ENCODE results near the gene C1orf94.
"Not testable (repeated sequence)": the region's sequence is repeated elsewhere in the genome, so short reads cannot be mapped to it uniquely, and the experiment has no call there.

Gene C1orf94

GRCh38 chr1:34164771-34165391, 11.8 kb upstream of the C1orf94 start, which contains the start of gene CSMD2:
TSS of gene CSMD2 (minus strand) at chr1:34165230. CDS start at chr1:34165097, 133 bp downstream.
- DNase-seq (ENCODE audit: low read depth in 2 of 2), result no peak

GRCh38 chr1:34165422-34165921, 11.2 kb upstream of the C1orf94 start:
- no peak for DNase-seq (ENCODE audit: low read depth in 2 of 2)

DNA sequence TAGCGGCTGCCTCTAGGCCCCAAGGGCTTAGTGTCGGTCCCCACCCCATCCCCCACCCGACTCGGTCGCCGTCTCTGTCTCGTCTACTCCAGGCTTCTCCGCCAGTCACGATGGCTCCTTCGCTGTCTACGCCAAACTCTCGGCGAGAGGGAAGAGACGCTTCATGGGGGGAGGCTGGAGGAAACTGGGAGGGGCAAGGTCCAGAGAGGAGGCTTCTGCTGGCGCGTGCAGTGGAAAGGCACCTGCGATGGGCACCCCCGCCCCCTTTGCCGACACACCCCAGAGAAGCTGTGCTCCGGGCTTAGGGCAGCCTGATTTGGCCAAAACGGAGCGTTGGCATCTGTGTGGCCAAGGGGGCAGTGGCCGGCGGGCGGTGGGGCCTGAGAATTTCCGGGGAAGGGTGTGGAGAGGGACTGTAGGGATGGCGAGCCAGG, 10.5 kb upstream of the C1orf94 start:
- no peak for DNase-seq (ENCODE audit: low read depth in 2 of 2)

GRCh38 chr1:34166625-34167361, 9.9 kb upstream of the C1orf94 start:
- no peak for DNase-seq (ENCODE audit: low read depth in 2 of 2)

GRCh38 chr1:34167389-34167788, 9.3 kb upstream of the C1orf94 start:
- no peak for DNase-seq (ENCODE audit: low read depth in 2 of 2)

DNA sequence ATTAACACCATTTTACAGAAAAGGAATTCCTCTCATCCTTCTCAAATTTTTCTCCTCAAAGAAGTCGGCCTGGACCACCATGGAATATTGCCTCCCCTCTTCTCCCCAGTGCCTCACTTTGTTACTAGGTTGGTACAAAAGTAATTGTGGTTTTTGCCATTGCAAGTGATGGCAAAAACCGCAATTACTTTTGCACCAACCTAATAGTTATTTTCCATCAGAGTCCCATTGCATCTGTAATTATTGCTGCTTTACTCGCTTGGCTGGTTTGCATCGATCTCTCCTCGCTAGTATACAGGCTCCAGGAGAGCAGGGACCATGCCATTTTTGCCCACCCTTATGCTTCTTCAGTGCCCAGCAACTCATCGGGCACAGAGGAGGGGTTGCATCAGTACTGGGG, 963 bp upstream of the C1orf94 start:
- DNase-seq (ENCODE audit: low read depth in 2 of 2), result no peak

- no peak for DNase-seq (ENCODE audit: low read depth in 2 of 2)
These were observed 1.4 kb downstream of the C1orf94 start for GRCh38 chr1:34178072-34178471.

DNA sequence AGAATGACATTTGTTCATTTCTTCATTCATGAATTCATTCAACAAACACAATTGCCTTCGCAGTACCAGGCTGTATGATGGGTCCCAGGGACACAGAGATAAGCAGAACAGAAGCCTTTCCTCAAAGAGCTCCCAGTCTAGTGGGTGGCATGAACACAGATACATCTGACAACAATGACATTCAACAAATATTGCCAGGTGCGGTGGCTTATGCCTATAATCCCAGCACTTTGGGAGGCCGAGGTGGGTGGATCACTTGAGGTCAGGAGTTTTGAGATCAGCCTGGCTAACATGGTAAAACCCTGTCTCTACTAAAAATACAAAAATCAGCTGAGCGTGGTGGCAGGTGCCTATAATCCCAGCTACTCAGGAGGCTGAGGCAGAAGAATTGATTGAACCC, 6.7 kb downstream of the C1orf94 start:
- not testable (repeated sequence) for DNase-seq (ENCODE audit: low read depth in 2 of 2)

GRCh38 chr1:34186741-34187494, 10.2 kb downstream of the C1orf94 start:
- DNase-seq (ENCODE audit: low read depth in 2 of 2), result no peak

DNA sequence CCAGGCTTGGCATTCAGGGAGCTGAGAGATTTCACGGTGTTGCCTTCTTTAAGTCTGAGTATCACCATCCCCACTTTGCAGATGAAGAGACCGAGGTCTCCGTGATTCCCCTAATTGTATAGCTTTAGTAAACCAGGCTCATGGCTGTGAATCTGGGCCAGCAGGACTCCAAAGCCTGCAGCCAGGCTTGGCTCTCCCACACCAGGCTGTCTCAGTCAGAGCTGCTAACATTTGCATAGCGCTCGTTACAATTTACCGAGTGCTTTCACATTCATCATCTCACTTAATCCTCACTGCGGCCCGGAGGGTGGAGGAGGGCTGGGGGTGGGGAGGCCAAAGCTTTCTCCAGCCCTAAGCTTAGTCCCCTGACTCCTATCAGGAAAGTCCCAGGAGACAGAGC, 11.7 kb downstream of the C1orf94 start:
- no peak for DNase-seq (ENCODE audit: low read depth in 2 of 2)

DNA sequence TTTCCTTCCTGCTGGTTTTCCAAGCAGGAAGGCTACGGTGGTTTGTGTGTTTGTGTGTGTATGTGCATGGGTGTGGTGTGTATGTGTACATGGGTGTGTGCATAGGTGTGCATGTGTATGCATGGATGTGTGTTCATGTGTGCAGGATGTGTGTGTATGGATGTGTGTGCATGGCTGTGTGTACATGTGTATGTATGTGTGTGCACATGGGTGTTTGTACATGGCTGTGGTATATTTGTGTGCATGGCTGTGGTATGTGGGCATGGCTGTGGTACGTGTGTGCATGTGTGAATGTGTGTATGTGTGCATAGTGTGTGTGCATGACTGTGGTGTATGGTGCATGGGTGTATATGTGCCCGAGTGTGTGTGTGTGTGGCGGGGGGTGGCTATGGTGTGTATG, 12.3 kb downstream of the C1orf94 start:
- no peak for DNase-seq (ENCODE audit: low read depth in 2 of 2)

DNA sequence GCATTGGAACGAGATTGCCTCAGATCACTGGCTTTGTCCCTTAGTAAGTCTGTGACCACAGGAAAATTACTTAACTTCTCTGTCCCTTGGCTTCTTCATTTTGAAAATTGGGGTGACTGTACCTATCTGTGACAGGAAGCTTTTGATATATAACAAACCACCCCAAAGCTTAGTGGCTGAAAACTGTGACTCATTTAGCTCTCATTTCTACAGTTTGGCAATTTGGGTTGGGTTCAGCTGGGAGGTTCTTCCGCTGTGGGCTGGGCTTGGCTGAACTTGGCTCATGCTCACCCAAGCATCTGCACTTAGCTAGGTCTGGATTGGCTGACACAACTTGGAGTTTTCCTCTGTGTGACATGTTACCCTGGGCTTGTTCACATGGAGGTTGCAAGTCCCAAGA, 14.0 kb downstream of the C1orf94 start:
- no peak for DNase-seq (ENCODE audit: low read depth in 2 of 2)

GRCh38 chr1:34192621-34193020, 15.9 kb downstream of the C1orf94 start:
- no peak for DNase-seq (ENCODE audit: low read depth in 2 of 2)

GRCh38 chr1:34199927-34200326, 23.2 kb downstream of the C1orf94 start:
- DNase-seq (ENCODE audit: low read depth in 2 of 2), result no peak

DNA sequence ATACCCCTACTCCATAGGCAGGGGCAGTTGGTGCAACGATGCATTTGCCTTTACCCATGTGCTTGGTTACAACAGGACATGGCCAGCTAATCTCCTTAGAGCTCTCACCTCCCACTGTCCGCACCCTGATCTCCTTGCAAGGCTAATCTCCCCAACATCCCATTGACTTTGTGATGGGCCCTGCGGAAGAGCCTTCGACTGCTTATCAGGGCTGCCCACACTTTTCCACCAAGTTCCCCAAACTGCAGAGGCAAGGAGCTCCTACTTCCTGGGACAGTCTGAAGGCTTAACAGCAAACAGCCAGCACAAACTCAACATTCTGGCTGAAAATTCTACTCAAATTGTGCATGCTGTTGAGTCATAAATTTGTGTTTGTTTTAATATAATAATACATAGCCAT, 36.0 kb downstream of the C1orf94 start:
- DNase-seq (ENCODE audit: low read depth in 2 of 2), result no peak

- DNase-seq (ENCODE audit: low read depth in 2 of 2), result no peak
These were observed 37.2 kb downstream of the C1orf94 start for GRCh38 chr1:34213956-34214355.

DNA sequence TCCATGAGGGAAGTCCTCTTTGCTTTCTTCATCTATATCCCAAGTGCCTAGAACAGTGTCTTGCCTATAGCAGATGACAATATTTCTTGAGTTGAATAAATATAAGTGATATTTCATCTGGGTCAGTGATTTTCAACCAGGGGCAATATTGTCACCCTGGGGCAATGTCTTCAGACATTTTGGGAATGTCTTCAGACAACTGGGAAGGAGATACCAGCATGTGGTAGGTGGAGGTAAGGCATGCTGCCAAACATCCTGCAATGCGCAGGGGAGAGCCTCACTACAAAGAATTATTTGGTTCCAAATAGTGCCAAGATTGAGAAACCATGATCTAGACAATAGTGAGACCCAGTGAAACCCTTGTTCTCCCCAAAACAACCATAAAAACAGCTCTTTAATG, 54.7 kb downstream of the C1orf94 start:
- no peak for DNase-seq (ENCODE audit: low read depth in 2 of 2)

DNA sequence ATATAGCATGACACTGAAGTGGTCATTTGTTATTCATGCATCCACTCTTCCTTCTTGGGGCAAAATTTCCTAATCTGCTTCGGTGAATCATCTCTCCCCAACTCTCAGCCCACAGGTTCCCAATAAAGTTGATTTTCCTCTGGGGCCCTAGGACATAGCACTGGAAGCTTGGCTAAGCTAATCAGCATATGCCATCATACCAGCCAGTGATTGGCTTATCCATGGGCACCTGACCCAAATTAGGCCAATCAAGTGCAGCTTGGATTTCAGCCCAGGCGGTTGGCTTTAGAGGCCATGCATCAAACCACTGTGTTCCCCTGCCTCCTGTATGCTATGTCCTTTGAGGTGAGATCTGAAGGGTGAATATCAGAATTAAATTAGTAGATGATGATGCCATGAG, 58.9 kb downstream of the C1orf94 start:
- DNase-seq (ENCODE audit: low read depth in 2 of 2), result no peak

DNA sequence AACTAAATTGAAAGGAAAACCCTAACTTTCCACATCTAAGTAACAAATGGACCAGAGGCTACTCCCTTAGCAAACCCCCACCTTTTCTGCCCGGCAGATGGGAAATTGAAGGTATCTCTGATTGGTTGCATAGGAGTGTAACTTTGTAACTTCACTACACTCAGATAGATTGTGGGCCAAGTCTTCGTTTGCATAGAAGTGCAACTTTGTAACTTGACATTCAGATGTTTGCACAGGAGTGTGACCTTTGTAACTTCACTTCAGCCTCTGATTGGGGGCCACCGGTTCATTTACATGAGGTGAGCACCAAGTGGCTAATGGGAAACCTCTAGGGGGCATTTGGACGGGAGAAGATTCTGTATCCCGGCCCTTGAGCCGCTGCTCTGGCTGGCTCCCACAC, 59.4 kb downstream of the C1orf94 start:
- DNase-seq (ENCODE audit: low read depth in 2 of 2), result no peak

DNA sequence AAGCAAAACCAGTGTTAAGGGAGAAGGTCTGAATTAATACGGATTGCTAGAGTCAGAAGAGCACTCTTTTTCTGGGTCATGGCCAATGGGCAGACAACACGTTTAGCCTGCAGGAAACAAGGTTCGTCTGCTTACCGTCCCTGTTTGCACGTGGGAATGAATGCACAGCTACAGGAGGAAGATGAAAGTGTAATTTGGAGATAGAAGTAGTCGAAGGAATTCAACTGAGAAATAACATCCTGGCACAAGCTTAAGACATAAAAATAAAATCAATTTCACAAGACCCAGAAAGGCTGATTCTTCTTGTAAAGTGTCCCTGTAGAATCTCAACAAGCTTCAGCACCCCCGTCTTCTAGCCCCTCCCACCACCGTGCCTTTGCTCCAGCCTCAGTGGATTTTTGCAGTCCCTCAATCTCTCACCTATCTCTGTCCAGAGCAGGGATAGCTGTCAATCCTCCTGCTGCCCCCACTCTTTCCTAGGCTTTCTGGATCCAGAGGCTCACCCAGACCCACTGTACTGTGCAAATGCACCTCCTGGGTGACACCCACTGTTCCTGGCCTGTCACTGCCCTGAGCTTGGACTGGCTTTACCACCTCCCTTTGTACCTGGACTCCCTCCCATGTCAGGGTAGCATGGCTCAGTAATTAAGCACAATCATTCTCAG, 60.6 kb downstream of the C1orf94 start:
- no peak for DNase-seq (ENCODE audit: low read depth in 2 of 2)

DNA sequence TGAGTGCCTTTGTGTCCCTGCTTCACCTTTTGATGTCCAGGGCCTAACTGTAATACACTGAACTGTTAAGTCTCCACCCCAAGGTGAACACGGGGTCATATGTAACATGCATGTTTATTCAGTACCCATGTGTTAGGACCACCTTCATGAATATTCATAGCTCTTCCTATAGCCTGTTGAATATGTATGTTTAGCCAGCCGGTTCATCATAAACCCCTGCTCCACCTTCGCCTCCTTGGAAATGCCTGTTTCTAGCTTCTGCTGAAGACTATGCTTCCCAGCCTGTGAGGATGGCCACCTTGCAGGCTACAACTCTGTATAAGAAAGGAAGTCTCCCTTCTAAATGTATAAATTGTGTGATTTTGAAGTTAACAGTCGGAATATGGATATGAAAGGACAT, 69.3 kb downstream of the C1orf94 start:
- no peak for DNase-seq (ENCODE audit: low read depth in 2 of 2)

GRCh38 chr1:34250342-34250741, 73.6 kb downstream of the C1orf94 start:
- DNase-seq (ENCODE audit: low read depth in 2 of 2), result no peak
